Measurements from ENCODE around the gene DIAPH1. TPM values are rescaled to one million over a fixed set of nuclear protein-coding genes. Genes with fewer than 3 reads are reported as not detected.

The DIAPH1 gene
- total RNA-seq, 1 donor from 2014 or later: 99.1 TPM

DNA sequence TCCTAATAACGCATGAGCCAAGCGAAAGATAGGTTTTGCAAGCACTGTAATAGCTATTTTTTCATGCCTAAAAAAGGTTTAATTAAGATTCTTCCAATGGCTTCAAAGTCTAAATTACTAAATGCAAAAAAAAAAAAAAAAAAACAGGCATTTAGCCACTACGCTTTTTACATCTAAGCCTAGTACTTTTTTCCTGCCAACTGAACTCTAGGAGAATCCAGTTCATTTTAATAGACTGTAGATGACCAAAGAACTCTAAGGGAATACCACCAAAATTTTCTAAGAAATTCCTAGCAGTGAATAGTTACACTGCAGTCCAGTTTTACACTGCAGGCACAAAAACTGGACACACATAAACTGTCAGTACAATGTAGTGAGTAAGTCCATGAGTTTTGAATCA is 9.8 kb downstream of the DIAPH1 start:
- no peak for DNase-seq (ENCODE audit: low read depth, low spot score)
- Mint-ChIP-seq H3K4me1 (peaks cover 15% of the 10 kb centered on the region), H3K27ac (ENCODE audit: unreplicated experiment) (no peak overlapping the region), H3K4me3 (no peak overlapping the region), H3K36me3 (ENCODE audit: low read depth) (no peaks in the 10 kb centered on the region), H3K9me3 (no peaks in the 10 kb centered on the region), H3K27me3 (ENCODE audit: low read depth) (no peaks in the 10 kb centered on the region)
- TF ChIP-seq CTCF (conservative IDR thresholded peaks at IDR 0.05): no peak

GRCh38 chr5:141608557-141608956 is 10.2 kb downstream of the DIAPH1 start:
- no peaks in the 10 kb centered on the region for H3K27me3 Mint-ChIP-seq (ENCODE audit: low read depth)
- DNase-seq (ENCODE audit: low read depth, low spot score): no peak
- no peaks in the 10 kb centered on the region for H3K9me3 Mint-ChIP-seq
- no peak overlapping the region for H3K27ac Mint-ChIP-seq (ENCODE audit: unreplicated experiment)
- peaks cover 11% of the 10 kb centered on the region for H3K4me1 Mint-ChIP-seq
- H3K4me3 Mint-ChIP-seq: no peak overlapping the region
- no peak for TF ChIP-seq CTCF (conservative IDR thresholded peaks at IDR 0.05)
- H3K36me3 Mint-ChIP-seq (ENCODE audit: low read depth): no peaks in the 10 kb centered on the region

DNA sequence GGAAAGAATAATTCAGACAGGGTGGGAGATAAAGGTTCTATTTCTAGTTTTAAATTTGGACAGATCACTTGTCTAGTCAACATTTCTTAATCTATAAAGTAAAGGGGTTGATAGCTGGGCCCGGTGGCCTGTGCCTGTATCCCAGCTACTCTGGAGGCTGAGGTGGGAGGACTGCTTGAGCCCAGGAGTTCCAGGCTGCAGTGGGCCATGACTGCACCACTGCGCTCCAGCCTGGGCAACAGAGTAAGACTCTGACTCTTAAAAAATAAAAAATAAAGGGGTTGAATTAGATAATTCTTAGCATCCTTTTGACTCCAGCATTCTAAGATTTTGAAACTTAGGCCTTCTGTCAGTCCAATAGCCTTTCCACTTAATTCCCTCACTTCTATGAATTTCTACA is 10.8 kb downstream of the DIAPH1 start:
- no peak overlapping the region for H3K27ac Mint-ChIP-seq (ENCODE audit: unreplicated experiment)
- TF ChIP-seq CTCF (conservative IDR thresholded peaks at IDR 0.05): no peak
- H3K36me3 Mint-ChIP-seq (ENCODE audit: low read depth): no peaks in the 10 kb centered on the region
- H3K4me3 Mint-ChIP-seq: no peak overlapping the region
- no peaks in the 10 kb centered on the region for H3K27me3 Mint-ChIP-seq (ENCODE audit: low read depth)
- no peak for DNase-seq (ENCODE audit: low read depth, low spot score)
- H3K4me1 Mint-ChIP-seq: peaks cover 11% of the 10 kb centered on the region
- no peaks in the 10 kb centered on the region for H3K9me3 Mint-ChIP-seq

DNA sequence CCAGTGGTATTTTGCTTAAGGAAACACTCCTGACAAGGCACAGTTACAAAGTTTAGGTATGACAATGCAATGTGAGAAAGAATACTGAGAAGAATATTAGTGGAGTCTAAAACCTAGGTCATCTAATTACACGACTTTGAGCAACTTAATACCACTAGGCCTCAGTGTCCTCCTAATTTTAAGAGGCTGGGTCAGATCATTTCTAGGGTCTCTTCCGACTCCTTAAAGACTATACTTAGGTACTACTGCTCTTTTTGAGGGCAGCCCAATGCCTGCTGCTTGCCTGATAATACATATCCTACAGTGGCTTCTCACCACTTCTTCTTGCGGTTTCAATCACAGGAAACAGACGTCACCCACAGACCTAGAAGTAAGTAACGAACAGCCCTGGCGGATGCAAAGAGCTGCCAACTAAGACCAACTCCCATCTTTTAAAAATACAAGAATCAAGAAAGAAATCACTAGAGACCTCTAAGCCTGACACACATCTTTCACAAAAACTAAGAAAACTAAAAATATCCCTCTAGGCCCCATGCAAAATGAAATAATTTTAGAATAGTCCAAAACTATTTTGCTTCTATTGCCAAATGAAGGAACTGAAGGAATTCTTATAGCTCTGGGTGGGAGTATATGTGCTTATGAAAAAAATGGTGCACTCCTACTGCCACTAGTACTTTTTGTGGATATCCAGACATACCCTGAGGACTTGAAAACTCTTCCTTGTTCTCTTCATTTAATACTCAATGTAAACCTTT is 13.1 kb downstream of the DIAPH1 start:
- no peaks in the 10 kb centered on the region for H3K27me3 Mint-ChIP-seq (ENCODE audit: low read depth)
- no peak overlapping the region for H3K27ac Mint-ChIP-seq (ENCODE audit: unreplicated experiment)
- no peak for DNase-seq (ENCODE audit: low read depth, low spot score)
- H3K4me1 Mint-ChIP-seq: peaks cover 6% of the 10 kb centered on the region
- no peaks in the 10 kb centered on the region for H3K36me3 Mint-ChIP-seq (ENCODE audit: low read depth)
- TF ChIP-seq CTCF (conservative IDR thresholded peaks at IDR 0.05): no peak
- H3K4me3 Mint-ChIP-seq: no peak overlapping the region
- H3K9me3 Mint-ChIP-seq: no peaks in the 10 kb centered on the region

DNA sequence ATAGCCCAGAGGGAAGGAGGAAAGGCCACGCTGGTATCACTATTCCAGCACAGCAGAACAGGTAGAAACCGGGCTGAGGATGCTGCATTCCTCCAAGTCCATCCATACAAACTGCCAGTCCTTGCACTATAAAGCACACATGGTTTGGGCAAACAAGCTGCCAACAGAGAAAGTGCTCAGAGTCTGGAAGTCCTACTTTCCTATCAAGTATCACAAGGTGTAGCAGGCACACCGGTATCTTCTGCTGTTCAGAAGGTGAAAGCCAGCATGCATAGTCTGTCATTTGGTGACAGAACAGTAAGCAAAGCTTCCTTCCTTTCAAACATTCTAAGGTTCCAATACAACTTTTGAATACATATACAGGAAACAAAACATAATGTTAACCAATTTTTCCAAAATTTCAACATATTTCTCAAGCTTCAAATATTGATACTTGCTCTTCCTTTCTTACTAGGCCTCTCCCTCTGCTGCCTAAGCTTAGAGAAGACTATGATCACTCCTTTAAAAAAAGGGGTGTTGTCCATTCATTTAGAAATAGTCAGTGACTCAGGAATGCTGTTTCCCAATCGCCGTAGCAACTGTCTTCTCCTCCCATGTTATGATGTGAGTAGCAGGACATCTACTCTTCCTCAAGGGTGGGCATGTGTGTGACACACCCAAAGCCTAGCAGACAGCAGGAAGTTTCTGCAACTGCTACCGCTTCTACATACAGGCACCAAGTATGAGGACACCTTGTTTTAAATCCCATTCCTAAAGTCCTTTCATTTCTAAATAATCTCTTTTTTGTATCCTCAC is 14.7 kb downstream of the DIAPH1 start:
- Mint-ChIP-seq H3K4me1 (peaks cover 6% of the 10 kb centered on the region), H3K9me3 (no peaks in the 10 kb centered on the region), H3K27me3 (ENCODE audit: low read depth) (no peaks in the 10 kb centered on the region), H3K27ac (ENCODE audit: unreplicated experiment) (no peak overlapping the region), H3K36me3 (ENCODE audit: low read depth) (no peaks in the 10 kb centered on the region), H3K4me3 (no peak overlapping the region)
- no peak for TF ChIP-seq CTCF (conservative IDR thresholded peaks at IDR 0.05)
- DNase-seq (ENCODE audit: low read depth, low spot score): no peak

Data from neural crest cell (in vitro differentiated cells).